GM12892 (cell line): ENCODE results near the gene NKD2.

Source experiments
- POLR2A ChIP-seq: IDR thresholded peaks from 2 replicates; pipeline ENCODE4 v1.6.1; 2011; ENCODE audit warnings: low read depth, low read length, control low read depth
- POLR2AphosphoS5 ChIP-seq: IDR thresholded peaks from 2 replicates; pipeline ENCODE4 v1.6.1; 2011; ENCODE audit warnings: low read depth, low read length, control low read depth
- TAF1 ChIP-seq: IDR thresholded peaks from 2 replicates; pipeline ENCODE4 v1.6.1; 2011; ENCODE audit warnings: low read depth, mild to moderate bottlenecking, control low read depth, low read length, borderline replicate concordance

DNA sequence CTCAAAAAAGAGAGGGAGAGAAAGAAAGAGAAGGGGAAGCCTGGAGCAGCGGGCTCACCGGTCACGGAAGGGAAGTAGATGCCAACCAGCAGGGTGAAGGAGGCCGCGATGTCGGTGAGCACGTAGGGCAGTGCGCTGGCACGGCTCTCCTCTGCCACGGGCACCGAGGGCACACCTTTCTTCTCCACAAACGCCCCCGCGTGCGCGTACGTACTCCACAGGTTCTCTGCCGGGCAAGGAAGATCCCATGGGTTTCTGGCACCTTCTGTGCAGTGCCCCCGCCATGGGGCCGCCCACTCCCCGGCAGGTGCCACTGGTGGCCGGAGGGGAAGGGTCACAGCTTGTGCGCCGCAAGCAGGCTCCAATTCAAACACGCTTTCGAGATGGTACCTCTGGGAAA is 72.9 kb downstream of the NKD2 start:
- TF ChIP-seq POLR2A (no peak), POLR2AphosphoS5 (no peak), TAF1 (no peak)
